H9 (cell line): ENCODE data around the gene CAV2. TPM values are rescaled to one million over a fixed set of nuclear protein-coding genes. Genes with fewer than 3 reads are reported as not detected.

Experiments used
- DNase-seq: peaks from one replicate; pipeline ENCODE4 v3.0.0-alpha.2; 2017
- H2AFZ ChIP-seq: one replicate; pipeline ENCODE4 v1.6.1; 2013; ENCODE audit warnings: mild to moderate bottlenecking, low read length, control low read depth, moderate library complexity
- H2AK5ac ChIP-seq: 2 replicates; pipeline ENCODE4 v1.6.1; 2013; ENCODE audit warnings: low read length, control low read depth, mixed read lengths; ENCODE audit not compliant: insufficient read length
- H2BK120ac ChIP-seq: one replicate; pipeline ENCODE4 v1.6.1; 2013; ENCODE audit warnings: low read depth, mild to moderate bottlenecking, low read length, control low read depth, inconsistent platforms; ENCODE audit not compliant: poor library complexity, severe bottlenecking
- H2BK12ac ChIP-seq: 2 replicates; pipeline ENCODE4 v1.6.1; 2013; ENCODE audit warnings: low read length, control low read depth, mixed read lengths, low read depth; ENCODE audit not compliant: insufficient read length
- H2BK15ac ChIP-seq: 2 replicates; pipeline ENCODE4 v1.6.1; 2013; ENCODE audit warnings: low read depth, low read length, control low read depth
- H2BK20ac ChIP-seq: one replicate; pipeline ENCODE4 v1.6.1; 2013; ENCODE audit warnings: low read depth, mild to moderate bottlenecking, low read length, control low read depth, inconsistent platforms; ENCODE audit not compliant: poor library complexity, severe bottlenecking
- H2BK5ac ChIP-seq: 2 replicates; pipeline ENCODE4 v1.6.1; 2013; ENCODE audit warnings: low read length, control low read depth, mixed read lengths; ENCODE audit not compliant: insufficient read length
- H3K14ac ChIP-seq: 2 replicates; pipeline ENCODE4 v1.6.1; 2013; ENCODE audit warnings: low read length, control low read depth; ENCODE audit not compliant: insufficient read depth
- H3K18ac ChIP-seq: 2 replicates; pipeline ENCODE4 v1.6.1; 2013; ENCODE audit warnings: low read depth, mild to moderate bottlenecking, mixed read lengths, low read length, control low read depth; ENCODE audit not compliant: insufficient read length
- H3K23ac ChIP-seq: 2 replicates; pipeline ENCODE4 v1.6.1; 2013; ENCODE audit warnings: low read length, control low read depth, mixed read lengths, low read depth; ENCODE audit not compliant: insufficient read length
- H3K23me2 ChIP-seq: 2 replicates; pipeline ENCODE4 v1.6.1; 2013; ENCODE audit warnings: low read depth, mild to moderate bottlenecking, mixed read lengths, low read length, control low read depth; ENCODE audit not compliant: insufficient read length, poor library complexity, severe bottlenecking
- H3K27ac ChIP-seq: 2 replicates; pipeline ENCODE4 v1.5.1; 2013; ENCODE audit warnings: low read length, control low read depth, mixed read lengths, low read depth; ENCODE audit not compliant: insufficient read length
- H3K27me3 ChIP-seq: 2 replicates; pipeline ENCODE4 v1.6.1; 2013; ENCODE audit warnings: low read length, control low read depth, inconsistent platforms; ENCODE audit not compliant: insufficient read depth
- H3K4ac ChIP-seq: 2 replicates; pipeline ENCODE4 v1.6.1; 2013; ENCODE audit warnings: low read depth, mild to moderate bottlenecking, control low read depth, inconsistent platforms, low read length, moderate library complexity
- H3K4me1 ChIP-seq: 2 replicates; pipeline ENCODE4 v1.6.1; 2013; ENCODE audit warnings: low read length, control low read depth, inconsistent platforms; ENCODE audit not compliant: insufficient read depth
- H3K4me2 ChIP-seq: 2 replicates; pipeline ENCODE4 v1.6.1; 2013; ENCODE audit warnings: low read length, control low read depth, mixed read lengths; ENCODE audit not compliant: insufficient read length, insufficient read depth
- H3K56ac ChIP-seq: 2 replicates; pipeline ENCODE4 v1.6.1; 2013; ENCODE audit warnings: low read depth, mild to moderate bottlenecking, mixed read lengths, low read length, control low read depth; ENCODE audit not compliant: insufficient read length
- H3K79me1 ChIP-seq: 2 replicates; pipeline ENCODE4 v1.6.1; 2013; ENCODE audit warnings: low read depth, mild to moderate bottlenecking, moderate library complexity, low read length, control low read depth, inconsistent platforms; ENCODE audit not compliant: insufficient read depth, poor library complexity, severe bottlenecking
- H3K79me2 ChIP-seq: 2 replicates; pipeline ENCODE4 v1.6.1; 2013; ENCODE audit warnings: low read length, control low read depth, inconsistent platforms; ENCODE audit not compliant: insufficient read depth
- H3K9ac ChIP-seq: 2 replicates; pipeline ENCODE4 v1.6.1; 2013; ENCODE audit warnings: low read length, control low read depth, mixed read lengths; ENCODE audit not compliant: insufficient read length; ENCODE audit errors: extremely low read depth
- H3K9me3 ChIP-seq: one replicate; pipeline ENCODE4 v1.6.1; 2013; ENCODE audit warnings: low read depth, low read length, inconsistent platforms; ENCODE audit not compliant: control insufficient read depth
- H3T11ph ChIP-seq: one replicate; pipeline ENCODE4 v1.6.1; 2013; ENCODE audit warnings: mild to moderate bottlenecking, low read length, control low read depth, inconsistent platforms
- H4K20me1 ChIP-seq: one replicate; pipeline ENCODE4 v1.6.1; 2013; ENCODE audit not compliant: control insufficient read depth, insufficient read length, insufficient read depth
- H4K5ac ChIP-seq: 2 replicates; pipeline ENCODE4 v1.6.1; 2013; ENCODE audit warnings: low read depth, mild to moderate bottlenecking, mixed read lengths, low read length, control low read depth; ENCODE audit not compliant: insufficient read length
- H4K8ac ChIP-seq: replicated peaks from 2 replicates; pipeline ENCODE4 v1.6.1; 2013; ENCODE audit warnings: low read length, control low read depth, mixed read lengths, low read depth; ENCODE audit not compliant: insufficient read length
- H4K91ac ChIP-seq: 2 replicates; pipeline ENCODE4 v1.6.1; 2013; ENCODE audit warnings: low read depth, mild to moderate bottlenecking, moderate library complexity, mixed read lengths, low read length, control low read depth; ENCODE audit not compliant: insufficient read length
- H3K27ac Mint-ChIP-seq, 3 experiments: 2 replicates in 2 of 3; 3 replicates in 1 of 3; pipeline ENCODE4 v1.8.0; 2020 to 2021; ENCODE audit warnings: mixed read lengths in 3 of 3, mild to moderate bottlenecking in 1 of 3, moderate library complexity in 1 of 3
- H3K27me3 Mint-ChIP-seq: 2 replicates; pipeline ENCODE4 v1.8.0; 2021; ENCODE audit warnings: low read depth, mild to moderate bottlenecking, moderate library complexity, mixed read lengths
- H3K36me3 Mint-ChIP-seq, 3 experiments: 2 replicates in 2 of 3; 3 replicates in 1 of 3; pipeline ENCODE4 v1.8.0; 2020 to 2021; ENCODE audit warnings: low read depth in 3 of 3, mixed read lengths in 3 of 3; ENCODE audit not compliant: insufficient read depth in 1 of 3
- H3K4me1 Mint-ChIP-seq, 2 experiments: 2 replicates each; pipeline ENCODE4 v1.8.0; 2020; ENCODE audit warnings: mixed read lengths in 2 of 2
- H3K4me3 Mint-ChIP-seq, 2 experiments: 2 replicates in 1 of 2; 3 replicates in 1 of 2; pipeline ENCODE4 v1.8.0; 2020 to 2021; ENCODE audit warnings: mild to moderate bottlenecking in 2 of 2, mixed read lengths in 2 of 2, moderate library complexity in 1 of 2
- H3K9me3 Mint-ChIP-seq, 2 experiments: 2 replicates in 1 of 2; 3 replicates in 1 of 2; pipeline ENCODE4 v1.8.0; 2020; ENCODE audit warnings: mild to moderate bottlenecking in 2 of 2, mixed read lengths in 2 of 2, moderate library complexity in 1 of 2
- CTCF ChIP-seq: fragments of 200-600 bp; sonication (generic); conservative IDR thresholded peaks from 3 replicates; pipeline ENCODE4 v1.8.0; 2021; ENCODE audit warnings: antibody characterized with exemption, mild to moderate bottlenecking
- WGBS: extraction: QIAGEN DNeasy Blood & Tissue Kit; methylation state at CpG from one replicate; pipeline ENCODE4 v1.1.7; 2013; ENCODE audit warnings: missing lambda C conversion rate, low lambda C conversion rate, mixed read lengths; ENCODE audit not compliant: insufficient read length; ENCODE audit errors: extremely low coverage; 5-methylcytosine and 5-hydroxymethylcytosine counted together
- total RNA-seq: library from RNA; stranded (reverse); gene quantifications from 2 replicates; pipeline ENCODE4 v1.2.1, GENCODE V29; 2021

CAV2 gene
- total RNA-seq, 1 experiment from 2014 or later: 3.7 TPM

- H3K27ac ChIP-seq: no peak overlapping the region
- H2BK20ac ChIP-seq: no peak overlapping the region
- H4K20me1 ChIP-seq: no peaks in the 10 kb centered on the region
- no peak overlapping the region for H3K18ac ChIP-seq
- no peaks in the 10 kb centered on the region for H3K4me1 ChIP-seq
- no peak overlapping the region for H2BK12ac ChIP-seq
- H4K8ac ChIP-seq: no peak overlapping the region
- H2AFZ ChIP-seq: no peak overlapping the region
- H2AK5ac ChIP-seq: no peak overlapping the region
- no peaks in the 10 kb centered on the region for H3K23me2 ChIP-seq
- no peaks in the 10 kb centered on the region for H3K9me3 Mint-ChIP-seq
- no peak overlapping the region for H3K4ac ChIP-seq
- H3K27me3 Mint-ChIP-seq: peaks cover 14% of the 10 kb centered on the region
- H3K79me2 ChIP-seq: no peaks in the 10 kb centered on the region
- DNase-seq: no peak
- H3K4me1 Mint-ChIP-seq: 0 out of 4 replicates have a peak, but pooled peaks cover 0 to 3% of the 10 kb centered on the region in 2 experiments
- H3K14ac ChIP-seq: no peak overlapping the region
- H3K4me3 Mint-ChIP-seq: no peak overlapping the region
- H3T11ph ChIP-seq: no peak overlapping the region
- no peaks in the 10 kb centered on the region for H3K79me1 ChIP-seq
- H3K36me3 Mint-ChIP-seq: no peaks in the 10 kb centered on the region
- no CpG with 5 or more reads among the region's 2 CpGs for WGBS
- no peak overlapping the region for H2BK5ac ChIP-seq
- no peak overlapping the region for H2BK15ac ChIP-seq
- H3K4me2 ChIP-seq: no peak overlapping the region
- no peak overlapping the region for H3K9ac ChIP-seq
- no peak overlapping the region for H2BK120ac ChIP-seq
- H3K23ac ChIP-seq: no peak overlapping the region
- no peaks in the 10 kb centered on the region; the same call in 1 of the 2 replicates for H3K27me3 ChIP-seq
- no peak for TF ChIP-seq CTCF
- no peak overlapping the region for H4K91ac ChIP-seq
- no peak overlapping the region for H3K27ac Mint-ChIP-seq
- H3K56ac ChIP-seq: no peak overlapping the region
- H4K5ac ChIP-seq: no peak overlapping the region
- H3K9me3 ChIP-seq: no peaks in the 10 kb centered on the region
Observed at GRCh38 chr7:116494472-116494871, 5.1 kb upstream of the CAV2 start.
